Measurements from ENCODE around the gene CLASP2. TPM values are rescaled to one million over a fixed set of nuclear protein-coding genes. Genes with fewer than 3 reads are reported as not detected.

Gene CLASP2
- total RNA-seq, 1 experiment from 2014 or later = 40.4 TPM

GRCh38 chr3:33582234-33582633 lies 135.8 kb downstream of the CLASP2 start:
- ATAC-seq = no peak
- no peaks in the 10 kb centered on the region for H3K27me3 ChIP-seq (ENCODE audit: control insufficient read depth, insufficient read depth, low read length)
- TF ChIP-seq CTCF (IDR thresholded peaks at IDR 0.05) (no peak), REST (IDR thresholded peaks at IDR 0.05; ENCODE audit: insufficient read depth in 1 of 2, low read depth in 2 of 2, low read length in 1 of 2) (no peak), TCF7L2 (IDR thresholded peaks at IDR 0.05; ENCODE audit: low read depth, low read length) (no peak), POLR2AphosphoS5 (IDR thresholded peaks at IDR 0.05; ENCODE audit: low read depth, low read length) (no peak), SIN3A (IDR thresholded peaks at IDR 0.05; ENCODE audit: borderline replicate concordance, insufficient read depth, low read depth, low read length) (no peak)
- no TSS peak for BruUV-seq (replicated peaks)
- CTCF ChIA-PET = no interaction called here
- DNase-seq (ENCODE audit: low read depth, low spot score) = no peak
- no peaks in the 10 kb centered on the region for H3K9me3 ChIP-seq (ENCODE audit: control insufficient read depth, insufficient read depth, low read depth, low read length)
- peaks cover 15% of the 10 kb centered on the region for H3K4me1 ChIP-seq (ENCODE audit: control insufficient read depth, insufficient read depth, low read length)
- H3K27ac ChIP-seq (ENCODE audit: low read length) = no peak overlapping the region
- intact Hi-C loops (cut with micrococcal nuclease; ENCODE audit: unreplicated experiment) (no loop called here), in situ Hi-C loops (cut with HindIII; ENCODE audit: low pct_unique_long_range_greater_than_20kb, low sequenced_read_pairs) (no loop called here)
- no peaks in the 10 kb centered on the region; the same call in 1 of the 2 replicates for H3K36me3 ChIP-seq (ENCODE audit: control insufficient read depth, insufficient read depth, low read length)
- no peak overlapping the region for H3K4me3 ChIP-seq (ENCODE audit: low read depth in 2 of 2, low read length in 2 of 2)
- POLR2A ChIA-PET = no interaction called here

- no peak for ATAC-seq
- TF ChIP-seq REST (IDR thresholded peaks at IDR 0.05; ENCODE audit: insufficient read depth in 1 of 2, low read depth in 2 of 2, low read length in 1 of 2) = no peak
- no peak for TF ChIP-seq CTCF (IDR thresholded peaks at IDR 0.05)
- no peak for TF ChIP-seq POLR2AphosphoS5 (IDR thresholded peaks at IDR 0.05; ENCODE audit: low read depth, low read length)
- no peak for TF ChIP-seq SIN3A (IDR thresholded peaks at IDR 0.05; ENCODE audit: borderline replicate concordance, insufficient read depth, low read depth, low read length)
- no peak for TF ChIP-seq TCF7L2 (IDR thresholded peaks at IDR 0.05; ENCODE audit: low read depth, low read length)
- peaks cover 15% of the 10 kb centered on the region for H3K4me1 ChIP-seq (ENCODE audit: control insufficient read depth, insufficient read depth, low read length)
- intact Hi-C loops (cut with micrococcal nuclease; ENCODE audit: unreplicated experiment) (no loop called here), in situ Hi-C loops (cut with HindIII; ENCODE audit: low pct_unique_long_range_greater_than_20kb, low sequenced_read_pairs) (no loop called here)
- CTCF ChIA-PET = no interaction called here
- no peaks in the 10 kb centered on the region for H3K27me3 ChIP-seq (ENCODE audit: control insufficient read depth, insufficient read depth, low read length)
- no peaks in the 10 kb centered on the region for H3K9me3 ChIP-seq (ENCODE audit: control insufficient read depth, insufficient read depth, low read depth, low read length)
- BruUV-seq (replicated peaks) = no TSS peak
- no peaks in the 10 kb centered on the region; the same call in 1 of the 2 replicates for H3K36me3 ChIP-seq (ENCODE audit: control insufficient read depth, insufficient read depth, low read length)
- no peak for DNase-seq (ENCODE audit: low read depth, low spot score)
- H3K27ac ChIP-seq (ENCODE audit: low read length) = no peak overlapping the region
- no peak overlapping the region for H3K4me3 ChIP-seq (ENCODE audit: low read depth in 2 of 2, low read length in 2 of 2)
- POLR2A ChIA-PET = no interaction called here
Observed at GRCh38 chr3:33581666-33582065, 136.4 kb downstream of the CLASP2 start.

All from Panc1 (cell line).